CD4-positive, alpha-beta T cell treated with Interleukin-2 at 100 ng/mL for 4 hours (primary cell): ENCODE results near the gene SF3B1.
"Not testable (repeated sequence)": the region's sequence is repeated elsewhere in the genome, so short reads cannot be mapped to it uniquely, and the experiment has no call there.

Experiments
- DNase-seq: peaks from one replicate; pipeline ENCODE4 v3.0.0-alpha.2; 2020; ENCODE audit warnings: low spot score

SF3B1 gene

GRCh38 chr2:197434541-197435513 is at the start of gene SF3B1:
Gene SF3B1 (minus strand): TSS chr2:197435028. CDS start chr2:197434999, 29 bp downstream.
- peak; percentile 99 for DNase-seq

GRCh38 chr2:197484248-197484647 is 49.4 kb upstream of the SF3B1 start:
- not testable (repeated sequence) for DNase-seq

- DNase-seq: no peak
Observed at GRCh38 chr2:197480165-197481036, 45.6 kb upstream of the SF3B1 start.

- DNase-seq: no peak
Observed at GRCh38 chr2:197477797-197478196, 43.0 kb upstream of the SF3B1 start.

- DNase-seq: no peak
Observed at GRCh38 chr2:197472166-197472565, 37.3 kb upstream of the SF3B1 start.

- no peak for DNase-seq
Observed at GRCh38 chr2:197464175-197464574, 29.3 kb upstream of the SF3B1 start.

GRCh38 chr2:197461057-197461456 is 26.2 kb upstream of the SF3B1 start:
- no peak for DNase-seq

- no peak for DNase-seq
Observed at GRCh38 chr2:197460649-197461048, 25.8 kb upstream of the SF3B1 start.

GRCh38 chr2:197455428-197455827 is 20.6 kb upstream of the SF3B1 start:
- DNase-seq: no peak

- no peak for DNase-seq
Observed at GRCh38 chr2:197454923-197455322, 20.1 kb upstream of the SF3B1 start.

GRCh38 chr2:197453914-197454398 is 19.1 kb upstream of the SF3B1 start:
- DNase-seq: no peak

GRCh38 chr2:197453123-197453913 is 18.5 kb upstream of the SF3B1 start, which contains the start of gene COQ10B:
Gene COQ10B (plus strand): TSS chr2:197453552. CDS start chr2:197453561, 9 bp downstream.
- peak; percentile 98 for DNase-seq

- DNase-seq: no peak
Observed at GRCh38 chr2:197452754-197453122, 17.9 kb upstream of the SF3B1 start.

- not testable (repeated sequence) for DNase-seq
Observed at GRCh38 chr2:197450935-197451358, 16.1 kb upstream of the SF3B1 start.

- no peak for DNase-seq
Observed at GRCh38 chr2:197450465-197450864, 15.6 kb upstream of the SF3B1 start.

GRCh38 chr2:197446844-197447243 is 12.0 kb upstream of the SF3B1 start:
- no peak for DNase-seq

- no peak for DNase-seq
Observed at GRCh38 chr2:197445746-197446145, 10.9 kb upstream of the SF3B1 start.

- DNase-seq: no peak
Observed at GRCh38 chr2:197442857-197443256, 8.0 kb upstream of the SF3B1 start.

- no peak for DNase-seq
Observed at GRCh38 chr2:197437380-197437779, 2.6 kb upstream of the SF3B1 start.

- DNase-seq: no peak
Observed at GRCh38 chr2:197435598-197436420, 981 bp upstream of the SF3B1 start.
